MM.1S (cell line): ENCODE measurements around the gene ZFYVE28.

Experiments
- EZH2 ChIP-seq: fragments of 300-600 bp; sonication (generic); optimal IDR thresholded peaks from 2 replicates; pipeline ENCODE3; 2017; ENCODE audit warnings: low read depth, mild to moderate bottlenecking, antibody characterized with exemption, low read length, mixed read lengths
- TF ChIP-seq, protein P1 (sequence below): fragments of 300-600 bp; sonication (generic); IDR thresholded peaks from 2 replicates; pipeline ENCODE4 v1.5.1; 2016; ENCODE audit warnings: antibody characterized with exemption, low read length, mixed read lengths

DNA sequence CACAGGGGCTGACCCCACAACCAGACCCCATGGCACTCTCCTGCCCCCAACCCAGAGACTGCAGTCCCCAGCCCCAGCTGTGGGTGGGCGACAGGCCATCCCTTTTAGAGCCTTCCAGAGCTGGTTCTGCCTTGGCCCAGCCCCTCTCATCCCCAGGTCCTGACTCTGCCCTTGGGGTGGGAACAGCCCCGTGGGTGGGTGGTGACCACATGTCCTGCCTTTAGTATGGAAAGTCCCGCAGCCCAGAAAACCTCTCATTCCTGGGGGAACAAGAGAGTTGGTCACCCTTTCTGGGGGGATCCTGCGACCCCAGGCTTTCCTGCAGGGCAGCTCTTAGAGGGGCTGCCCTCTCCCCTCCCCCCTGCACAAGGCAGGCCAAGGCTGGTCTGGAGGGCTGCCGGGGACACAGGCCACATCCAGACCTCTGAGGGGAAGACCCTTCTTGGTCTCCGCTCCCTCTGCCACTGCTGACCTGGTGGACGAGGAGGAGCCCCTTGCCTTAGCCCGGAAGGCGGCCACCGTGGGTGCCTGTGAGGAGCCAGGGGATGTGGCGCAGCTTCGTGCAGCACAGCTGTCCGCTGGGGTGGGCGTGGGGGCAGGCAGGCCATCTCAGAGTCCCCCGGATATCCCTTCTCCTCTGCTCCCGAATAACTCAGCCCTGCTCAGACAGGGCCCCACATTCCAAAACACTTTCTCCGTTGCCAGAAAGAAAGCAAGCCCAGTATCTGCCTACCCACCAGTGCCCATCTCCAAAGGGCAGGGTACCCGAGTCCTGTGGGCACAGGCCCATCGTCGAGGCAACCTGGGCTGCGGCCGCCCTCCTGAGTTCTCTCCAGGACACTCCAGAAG is 149.9 kb downstream of the ZFYVE28 start:
- no peak for TF ChIP-seq EZH2
- TF ChIP-seq, protein P1, sequence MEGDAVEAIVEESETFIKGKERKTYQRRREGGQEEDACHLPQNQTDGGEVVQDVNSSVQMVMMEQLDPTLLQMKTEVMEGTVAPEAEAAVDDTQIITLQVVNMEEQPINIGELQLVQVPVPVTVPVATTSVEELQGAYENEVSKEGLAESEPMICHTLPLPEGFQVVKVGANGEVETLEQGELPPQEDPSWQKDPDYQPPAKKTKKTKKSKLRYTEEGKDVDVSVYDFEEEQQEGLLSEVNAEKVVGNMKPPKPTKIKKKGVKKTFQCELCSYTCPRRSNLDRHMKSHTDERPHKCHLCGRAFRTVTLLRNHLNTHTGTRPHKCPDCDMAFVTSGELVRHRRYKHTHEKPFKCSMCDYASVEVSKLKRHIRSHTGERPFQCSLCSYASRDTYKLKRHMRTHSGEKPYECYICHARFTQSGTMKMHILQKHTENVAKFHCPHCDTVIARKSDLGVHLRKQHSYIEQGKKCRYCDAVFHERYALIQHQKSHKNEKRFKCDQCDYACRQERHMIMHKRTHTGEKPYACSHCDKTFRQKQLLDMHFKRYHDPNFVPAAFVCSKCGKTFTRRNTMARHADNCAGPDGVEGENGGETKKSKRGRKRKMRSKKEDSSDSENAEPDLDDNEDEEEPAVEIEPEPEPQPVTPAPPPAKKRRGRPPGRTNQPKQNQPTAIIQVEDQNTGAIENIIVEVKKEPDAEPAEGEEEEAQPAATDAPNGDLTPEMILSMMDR: no peak
